Fibroblast of lung (primary cell): ENCODE measurements around the gene NPR2. TPM values are rescaled to one million over a fixed set of nuclear protein-coding genes. Genes with fewer than 3 reads are reported as not detected.

ENCODE experiments used
- DNase-seq, 2 donors: peaks; one replicate each; pipeline versions ENCODE4 v3.0.0 to v3.0.0-alpha.2; 2010; ENCODE audit warnings: low read depth in 2 of 2
- H2AFZ ChIP-seq: 2 replicates; pipeline ENCODE4 v1.5.1; 2012; ENCODE audit warnings: low read length, control low read depth, inconsistent platforms
- H3K27ac ChIP-seq: 2 replicates; pipeline ENCODE4 v1.5.1; 2011; ENCODE audit warnings: low read length, control low read depth; ENCODE audit not compliant: insufficient read depth
- H3K27me3 ChIP-seq: 2 replicates; pipeline ENCODE4 v1.5.1; 2011; ENCODE audit warnings: mild to moderate bottlenecking, low read length; ENCODE audit not compliant: control insufficient read depth, insufficient read depth
- H3K36me3 ChIP-seq: 2 replicates; pipeline ENCODE4 v1.5.1; 2011; ENCODE audit warnings: low read length; ENCODE audit not compliant: control insufficient read depth, insufficient read depth
- H3K4me1 ChIP-seq: 2 replicates; pipeline ENCODE4 v1.5.1; 2011; ENCODE audit warnings: low read length; ENCODE audit not compliant: control insufficient read depth, insufficient read depth; ENCODE audit errors: extremely low read depth
- H3K4me2 ChIP-seq: 2 replicates; pipeline ENCODE4 v1.5.1; 2011; ENCODE audit warnings: low read length, control low read depth; ENCODE audit not compliant: insufficient read depth; ENCODE audit errors: extremely low read depth
- H3K4me3 ChIP-seq, 4 experiments: fragments of 200-600 bp in 1 of 4; sonication (generic) in 1 of 4; replicated peaks in 1 of 4; 2 replicates each; pipeline ENCODE4 v1.5.1; 2011 to 2016; ENCODE audit warnings: low read length in 4 of 4, low read depth in 3 of 4, mild to moderate bottlenecking in 3 of 4, control low read depth in 2 of 4, inconsistent platforms in 1 of 4, mixed read lengths in 1 of 4; ENCODE audit not compliant: insufficient read depth in 1 of 4; ENCODE audit errors: control extremely low read depth in 1 of 4
- H3K79me2 ChIP-seq: 2 replicates; pipeline ENCODE4 v1.5.1; 2012; ENCODE audit warnings: mild to moderate bottlenecking, low read length, inconsistent platforms; ENCODE audit not compliant: control insufficient read depth, insufficient read depth
- H3K9ac ChIP-seq: 2 replicates; pipeline ENCODE4 v1.5.1; 2011; ENCODE audit warnings: mild to moderate bottlenecking, low read length, control low read depth; ENCODE audit not compliant: insufficient read depth
- H3K9me3 ChIP-seq: 2 replicates; pipeline ENCODE4 v1.5.1; 2012; ENCODE audit warnings: low read depth, low read length; ENCODE audit not compliant: control insufficient read depth, insufficient read depth
- H4K20me1 ChIP-seq: 2 replicates; pipeline ENCODE4 v1.5.1; 2011; ENCODE audit warnings: low read length; ENCODE audit not compliant: control insufficient read depth, insufficient read depth; ENCODE audit errors: extremely low read depth
- CTCF ChIP-seq, 2 donors: IDR thresholded peaks in 1 of 2; conservative IDR thresholded peaks in 1 of 2; 1 replicate in 1 of 2; 2 replicates in 1 of 2; pipeline ENCODE4 v1.5.1; 2011 to 2012; ENCODE audit warnings: low read length in 2 of 2, control low read depth in 1 of 2, inconsistent platforms in 1 of 2, low read depth in 1 of 2, mild to moderate bottlenecking in 1 of 2
- EZH2 ChIP-seq: IDR thresholded peaks from 2 replicates; pipeline ENCODE4 v1.5.1; 2012; ENCODE audit warnings: low read length, control low read depth, mild to moderate bottlenecking; ENCODE audit errors: missing control alignments
- polyA plus RNA-seq, 2 donors: library from polyadenylated mRNA; depleted of rRNA in 1 of 2; stranded (reverse) in 1 of 2; unstranded in 1 of 2; fragments of >200 nt; gene quantifications; 2 replicates each; pipeline ENCODE4 v1.2.1, GENCODE V29; 2011 to 2012; ENCODE audit warnings: missing spikeins in 1 of 2
- total RNA-seq: library from RNA; depleted of rRNA; stranded (reverse); fragments of >200 nt; gene quantifications from 2 replicates; pipeline ENCODE4 v1.2.1, GENCODE V29; 2014

The NPR2 gene
- total and polyA plus RNA-seq, 2 donors (not counting 1 experiment from before 2014, with no cell fraction given) = 26.3 to 47.4 TPM

GRCh38 chr9:35774907-35775635 is 16.3 kb upstream of the NPR2 start:
- no peak for DNase-seq
- no peaks in the 10 kb centered on the region for H3K9me3 ChIP-seq
- no peak overlapping the region for H3K4me2 ChIP-seq
- no peaks in the 10 kb centered on the region for H4K20me1 ChIP-seq
- no peaks in the 10 kb centered on the region for H3K79me2 ChIP-seq
- H3K36me3 ChIP-seq = no peaks in the 10 kb centered on the region
- H3K4me3 ChIP-seq = no peak overlapping the region
- no peak overlapping the region for H3K9ac ChIP-seq
- H3K27me3 ChIP-seq = peaks cover 21% of the 10 kb centered on the region
- no peak for TF ChIP-seq CTCF (conservative IDR thresholded peaks at IDR 0.05 in 1 of 2, IDR thresholded peaks at IDR 0.05 in 1 of 2; ENCODE audit: low read depth in 1 of 2, low read length in 2 of 2)
- TF ChIP-seq EZH2 = no peak
- H3K27ac ChIP-seq = no peak overlapping the region
- H3K4me1 ChIP-seq = no peaks in the 10 kb centered on the region
- no peak overlapping the region for H2AFZ ChIP-seq

- H3K4me2 ChIP-seq = no peak overlapping the region
- no peaks in the 10 kb centered on the region for H3K4me1 ChIP-seq
- H2AFZ ChIP-seq = no peak overlapping the region
- no peaks in the 10 kb centered on the region for H3K79me2 ChIP-seq
- DNase-seq = no peak
- H4K20me1 ChIP-seq = no peaks in the 10 kb centered on the region
- H3K27me3 ChIP-seq = peaks cover 17% of the 10 kb centered on the region
- H3K4me3 ChIP-seq = no peak overlapping the region
- H3K36me3 ChIP-seq = no peaks in the 10 kb centered on the region
- no peak overlapping the region for H3K9ac ChIP-seq
- no peak for TF ChIP-seq EZH2
- no peak for TF ChIP-seq CTCF (conservative IDR thresholded peaks at IDR 0.05 in 1 of 2, IDR thresholded peaks at IDR 0.05 in 1 of 2; ENCODE audit: low read depth in 1 of 2, low read length in 2 of 2)
- H3K9me3 ChIP-seq = no peaks in the 10 kb centered on the region
- H3K27ac ChIP-seq = no peak overlapping the region
These were observed 15.4 kb upstream of the NPR2 start for GRCh38 chr9:35776018-35776417.

- H2AFZ ChIP-seq = no peak overlapping the region
- H3K36me3 ChIP-seq = no peaks in the 10 kb centered on the region
- no peak overlapping the region for H3K9ac ChIP-seq
- H3K27ac ChIP-seq = no peak overlapping the region
- TF ChIP-seq EZH2 = no peak
- no peak for TF ChIP-seq CTCF (conservative IDR thresholded peaks at IDR 0.05 in 1 of 2, IDR thresholded peaks at IDR 0.05 in 1 of 2; ENCODE audit: low read depth in 1 of 2, low read length in 2 of 2)
- no peaks in the 10 kb centered on the region for H3K9me3 ChIP-seq
- H3K4me3 ChIP-seq = no peak overlapping the region
- no peak overlapping the region for H3K4me2 ChIP-seq
- H4K20me1 ChIP-seq = no peaks in the 10 kb centered on the region
- DNase-seq = no peak
- H3K27me3 ChIP-seq = peaks cover 17% of the 10 kb centered on the region
- no peaks in the 10 kb centered on the region for H3K79me2 ChIP-seq
- H3K4me1 ChIP-seq = no peaks in the 10 kb centered on the region
These were observed 12.9 kb upstream of the NPR2 start for GRCh38 chr9:35778496-35778895.
